ENCODE measurements around the gene BPI.

- TF ChIP-seq CTCF (IDR thresholded peaks at IDR 0.05) (no peak), POLR2A (IDR thresholded peaks at IDR 0.05) (no peak)
These were observed 47.9 kb upstream of the BPI start for GRCh38 chr20:38256021-38256420.
